ENCODE results near the gene VTI1A. TPM values are rescaled to one million over a fixed set of nuclear protein-coding genes. Genes with fewer than 3 reads are reported as not detected.
"Not testable (repeated sequence)": the region's sequence is repeated elsewhere in the genome, so short reads cannot be mapped to it uniquely, and the experiment has no call there.

Gene VTI1A
- total RNA-seq, 4 donors from 2014 or later: 49.3 to 84.5 (median 61.2) TPM

GRCh38 chr10:112533916-112534315 is 86.9 kb downstream of the VTI1A start:
- no peaks in the 10 kb centered on the region for H3K36me3 ChIP-seq
- no peak overlapping the region for H3K27ac ChIP-seq
- no peaks in the 10 kb centered on the region for H3K4me1 ChIP-seq
- intact Hi-C loops (cut with DNase I): no loop called here
- WGBS, 2 donors: 70 to 71% methylated on average over 1 of the region's 1 CpG
- TF ChIP-seq CTCF (IDR thresholded peaks at IDR 0.05): no peak
- no peak for TF ChIP-seq POLR2A (IDR thresholded peaks at IDR 0.05)
- no peak for DNase-seq
- no peak overlapping the region for H3K4me3 ChIP-seq (replicated peaks in 1 of 3)
- H3K9me3 ChIP-seq: no peaks in the 10 kb centered on the region
- no peaks in the 10 kb centered on the region for H3K27me3 ChIP-seq

- no peak overlapping the region for H3K27ac ChIP-seq
- intact Hi-C loops (cut with DNase I): no loop called here
- no peak for DNase-seq
- no peaks in the 10 kb centered on the region for H3K27me3 ChIP-seq
- no peak overlapping the region for H3K4me3 ChIP-seq (replicated peaks in 1 of 3)
- H3K9me3 ChIP-seq: no peaks in the 10 kb centered on the region
- H3K36me3 ChIP-seq: peaks cover 0 to 2% of the 10 kb centered on the region in 2 donors
- TF ChIP-seq POLR2A (IDR thresholded peaks at IDR 0.05): no peak
- TF ChIP-seq CTCF (IDR thresholded peaks at IDR 0.05): no peak
- WGBS, 2 donors: 63 to 72% methylated on average over 3 of the region's 3 CpGs
- H3K4me1 ChIP-seq: no peaks in the 10 kb centered on the region
These were observed 88.5 kb downstream of the VTI1A start for GRCh38 chr10:112535531-112535951.

- DNase-seq: no peak
- intact Hi-C loops (cut with DNase I): no loop called here
- no peaks in the 10 kb centered on the region for H3K9me3 ChIP-seq
- H3K27me3 ChIP-seq: no peaks in the 10 kb centered on the region
- TF ChIP-seq CTCF (IDR thresholded peaks at IDR 0.05): no peak
- TF ChIP-seq POLR2A (IDR thresholded peaks at IDR 0.05): no peak
- no peak overlapping the region for H3K27ac ChIP-seq
- H3K4me1 ChIP-seq: no peaks in the 10 kb centered on the region
- WGBS, 2 donors: 92 to 94% methylated on average over 8 of the region's 8 CpGs
- no peak overlapping the region for H3K4me3 ChIP-seq (replicated peaks in 1 of 3)
- peaks cover 0 to 2% of the 10 kb centered on the region in 2 donors for H3K36me3 ChIP-seq
These were observed 89.6 kb downstream of the VTI1A start for GRCh38 chr10:112536663-112537062.

GRCh38 chr10:112538168-112538567 is 91.2 kb downstream of the VTI1A start:
- 89 to 92% methylated on average over 7 of the region's 7 CpGs for WGBS, 2 donors
- DNase-seq: no peak
- Histone ChIP-seq H3K4me1 (no peaks in the 10 kb centered on the region), H3K27ac (no peak overlapping the region), H3K4me3 (replicated peaks in 1 of 3) (no peak overlapping the region), H3K36me3 (peaks cover 0 to 2% of the 10 kb centered on the region in 2 donors), H3K9me3 (no peaks in the 10 kb centered on the region), H3K27me3 (no peaks in the 10 kb centered on the region)
- no peak for TF ChIP-seq POLR2A (IDR thresholded peaks at IDR 0.05)
- TF ChIP-seq CTCF (IDR thresholded peaks at IDR 0.05): no peak
- intact Hi-C loops (cut with DNase I): no loop called here

- Histone ChIP-seq H3K27me3 (no peaks in the 10 kb centered on the region), H3K4me1 (no peaks in the 10 kb centered on the region), H3K27ac (no peak overlapping the region), H3K9me3 (no peaks in the 10 kb centered on the region), H3K4me3 (replicated peaks in 1 of 3) (no peak overlapping the region), H3K36me3 (peaks cover 0 to 2% of the 10 kb centered on the region in 2 donors)
- DNase-seq: no peak
- TF ChIP-seq POLR2A (IDR thresholded peaks at IDR 0.05) (no peak), CTCF (IDR thresholded peaks at IDR 0.05) (no peak)
- WGBS, 2 donors: 96 to 100% methylated on average over 3 of the region's 3 CpGs
- intact Hi-C loops (cut with DNase I): no loop called here
These were observed 92.3 kb downstream of the VTI1A start for GRCh38 chr10:112539340-112539739.

GRCh38 chr10:112542823-112543222 is 95.8 kb downstream of the VTI1A start:
- H3K4me3 ChIP-seq (replicated peaks in 1 of 3); DNase-seq; H3K9me3 ChIP-seq; H3K27ac ChIP-seq; intact Hi-C loops (cut with DNase I); H3K4me1 ChIP-seq; H3K36me3 ChIP-seq; H3K27me3 ChIP-seq: not testable (repeated sequence)
- 98 to 100% methylated on average over 5 of the region's 5 CpGs for WGBS, 2 donors

All from thyroid gland (tissue), 4 donors.